GM23338 (cell line): ENCODE results near the gene FGD3. TPM values are rescaled to one million over a fixed set of nuclear protein-coding genes. Genes with fewer than 3 reads are reported as not detected.

ENCODE experiments used
- ATAC-seq: fragments of 200-7000 bp; cut with Tn5 transposase; 3 replicates; pipeline ENCODE4 v1.9.1; 2020
- DNase-seq: peaks from one replicate; pipeline ENCODE4 v3.0.0-alpha.2; 2015; ENCODE audit warnings: low spot score
- H2AFZ ChIP-seq: fragments of 200-600 bp; sonication (generic); 2 replicates; pipeline ENCODE4 v1.8.0; 2016; ENCODE audit warnings: antibody characterized with exemption, mild to moderate bottlenecking, moderate library complexity
- H3F3A ChIP-seq: fragments of 200-600 bp; sonication (generic); replicated peaks from 2 replicates; pipeline ENCODE4 v1.8.0; 2017; ENCODE audit warnings: antibody characterized with exemption, mixed run types, low read depth
- H3K27ac ChIP-seq: fragments of 200-600 bp; sonication (generic); 2 replicates; pipeline ENCODE4 v1.6.1; 2016; ENCODE audit warnings: low read depth
- H3K27me3 ChIP-seq: fragments of 200-600 bp; sonication (generic); 2 replicates; pipeline ENCODE4 v1.8.0; 2016; ENCODE audit warnings: mild to moderate bottlenecking, mixed run types, moderate library complexity; ENCODE audit not compliant: insufficient read depth
- H3K36me3 ChIP-seq: fragments of 200-600 bp; sonication (generic); 2 replicates; pipeline ENCODE4 v1.8.0; 2016; ENCODE audit warnings: mild to moderate bottlenecking; ENCODE audit not compliant: insufficient read depth
- H3K4me1 ChIP-seq: fragments of 200-600 bp; sonication (generic); 2 replicates; pipeline ENCODE4 v1.8.0; 2016; ENCODE audit warnings: mild to moderate bottlenecking, moderate library complexity; ENCODE audit not compliant: insufficient read depth
- H3K4me2 ChIP-seq: fragments of 200-600 bp; sonication (generic); 2 replicates; pipeline ENCODE4 v1.7.1; 2017; ENCODE audit warnings: mixed run types
- H3K4me3 ChIP-seq: fragments of 200-600 bp; sonication (generic); 2 replicates; pipeline ENCODE4 v1.6.1; 2016; ENCODE audit warnings: mixed run types
- H3K79me2 ChIP-seq: fragments of 200-600 bp; sonication (generic); replicated peaks from 2 replicates; pipeline ENCODE4 v1.8.0; 2017; ENCODE audit warnings: mild to moderate bottlenecking; ENCODE audit not compliant: insufficient read depth
- H3K9me2 ChIP-seq: fragments of 200-600 bp; sonication (generic); 2 replicates; pipeline ENCODE4 v1.8.0; 2017; ENCODE audit not compliant: insufficient read depth
- H4K20me1 ChIP-seq: fragments of 200-600 bp; sonication (generic); replicated peaks from 2 replicates; pipeline ENCODE4 v1.8.0; 2017; ENCODE audit warnings: mild to moderate bottlenecking; ENCODE audit not compliant: insufficient read depth
- H3K27ac Mint-ChIP-seq: 2 replicates; pipeline ENCODE4 v1.8.0; 2020; ENCODE audit warnings: inconsistent platforms, mild to moderate bottlenecking, moderate library complexity, mixed read lengths
- H3K27me3 Mint-ChIP-seq: 3 replicates; pipeline ENCODE4 v1.8.0; 2022; ENCODE audit warnings: low read depth, mild to moderate bottlenecking, moderate library complexity, mixed read lengths, inconsistent platforms; ENCODE audit not compliant: insufficient read depth, poor library complexity
- H3K36me3 Mint-ChIP-seq: 3 replicates; pipeline ENCODE4 v1.8.0; 2021; ENCODE audit warnings: low read depth, mild to moderate bottlenecking, inconsistent platforms, moderate library complexity, mixed read lengths
- H3K4me1 Mint-ChIP-seq: 3 replicates; pipeline ENCODE4 v1.8.0; 2020; ENCODE audit warnings: mild to moderate bottlenecking, inconsistent platforms, mixed read lengths
- H3K4me3 Mint-ChIP-seq: 3 replicates; pipeline ENCODE4 v1.8.0; 2021; ENCODE audit warnings: moderate library complexity, mild to moderate bottlenecking, inconsistent platforms, mixed read lengths
- H3K9me3 Mint-ChIP-seq: 3 replicates; pipeline ENCODE4 v1.8.0; 2020; ENCODE audit warnings: moderate library complexity, mild to moderate bottlenecking, inconsistent platforms, mixed read lengths
- EZH2 ChIP-seq: fragments of 200-600 bp; sonication (generic); IDR thresholded peaks from one replicate; pipeline ENCODE4 v1.8.0; 2017; ENCODE audit warnings: antibody characterized with exemption, mild to moderate bottlenecking, low read depth; ENCODE audit not compliant: unreplicated experiment
- JUNB ChIP-seq: IDR thresholded peaks from one replicate; pipeline ENCODE4 v1.6.1; 2016; ENCODE audit warnings: antibody characterized with exemption; ENCODE audit not compliant: unreplicated experiment
- POLR2AphosphoS5 ChIP-seq: IDR thresholded peaks from 2 replicates; pipeline ENCODE4 v1.6.1; 2016; ENCODE audit warnings: antibody characterized with exemption, low read depth
- STAT1 ChIP-seq: IDR thresholded peaks from one replicate; pipeline ENCODE4 v1.6.1; 2016; ENCODE audit warnings: antibody characterized with exemption; ENCODE audit not compliant: unreplicated experiment
- polyA plus RNA-seq: library from polyadenylated mRNA; unstranded; fragments of >200 nt; fragmentation: Nextera tagmentation; extraction: Ambion mirVana; gene quantifications from 2 replicates; pipeline ENCODE4 v1.2.1, GENCODE V29; 2016
- total RNA-seq: library from RNA; depleted of rRNA; stranded (reverse); fragments of >200 nt; shearing (Covaris generic); gene quantifications from 2 replicates; pipeline ENCODE4 v1.2.3, GENCODE V29; 2014
- TF ChIP-seq, protein P1 (sequence below): fragments of 250-450 bp; sonication (Bioruptor Pico); IDR thresholded peaks from 2 replicates; pipeline ENCODE4 v1.5.0; 2020; ENCODE audit warnings: mild to moderate bottlenecking, moderate library complexity
- TF ChIP-seq, protein P2 (sequence below): IDR thresholded peaks from one replicate; pipeline ENCODE4 v1.6.1; 2018; ENCODE audit warnings: antibody characterized with exemption; ENCODE audit not compliant: unreplicated experiment

Gene FGD3
- total and polyA plus RNA-seq, 2 experiments from 2014 or later: 0.95 to 1.7 TPM

DNA sequence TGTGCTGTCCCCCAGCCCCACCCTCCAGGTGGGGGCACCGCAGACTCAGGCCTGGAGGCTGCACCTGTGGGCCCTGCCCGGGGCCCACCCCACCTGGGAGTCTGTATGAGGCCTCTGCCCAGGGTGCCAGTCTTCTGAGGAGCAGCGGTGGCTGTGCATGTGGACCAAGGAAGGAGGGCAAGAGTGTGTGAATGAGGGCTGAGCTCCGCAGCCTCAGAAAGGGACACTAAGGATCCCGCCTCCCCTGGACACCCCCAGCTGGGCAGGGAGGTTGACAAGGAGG, 19.1 kb downstream of the FGD3 start (continued):
- TF ChIP-seq, protein P1, sequence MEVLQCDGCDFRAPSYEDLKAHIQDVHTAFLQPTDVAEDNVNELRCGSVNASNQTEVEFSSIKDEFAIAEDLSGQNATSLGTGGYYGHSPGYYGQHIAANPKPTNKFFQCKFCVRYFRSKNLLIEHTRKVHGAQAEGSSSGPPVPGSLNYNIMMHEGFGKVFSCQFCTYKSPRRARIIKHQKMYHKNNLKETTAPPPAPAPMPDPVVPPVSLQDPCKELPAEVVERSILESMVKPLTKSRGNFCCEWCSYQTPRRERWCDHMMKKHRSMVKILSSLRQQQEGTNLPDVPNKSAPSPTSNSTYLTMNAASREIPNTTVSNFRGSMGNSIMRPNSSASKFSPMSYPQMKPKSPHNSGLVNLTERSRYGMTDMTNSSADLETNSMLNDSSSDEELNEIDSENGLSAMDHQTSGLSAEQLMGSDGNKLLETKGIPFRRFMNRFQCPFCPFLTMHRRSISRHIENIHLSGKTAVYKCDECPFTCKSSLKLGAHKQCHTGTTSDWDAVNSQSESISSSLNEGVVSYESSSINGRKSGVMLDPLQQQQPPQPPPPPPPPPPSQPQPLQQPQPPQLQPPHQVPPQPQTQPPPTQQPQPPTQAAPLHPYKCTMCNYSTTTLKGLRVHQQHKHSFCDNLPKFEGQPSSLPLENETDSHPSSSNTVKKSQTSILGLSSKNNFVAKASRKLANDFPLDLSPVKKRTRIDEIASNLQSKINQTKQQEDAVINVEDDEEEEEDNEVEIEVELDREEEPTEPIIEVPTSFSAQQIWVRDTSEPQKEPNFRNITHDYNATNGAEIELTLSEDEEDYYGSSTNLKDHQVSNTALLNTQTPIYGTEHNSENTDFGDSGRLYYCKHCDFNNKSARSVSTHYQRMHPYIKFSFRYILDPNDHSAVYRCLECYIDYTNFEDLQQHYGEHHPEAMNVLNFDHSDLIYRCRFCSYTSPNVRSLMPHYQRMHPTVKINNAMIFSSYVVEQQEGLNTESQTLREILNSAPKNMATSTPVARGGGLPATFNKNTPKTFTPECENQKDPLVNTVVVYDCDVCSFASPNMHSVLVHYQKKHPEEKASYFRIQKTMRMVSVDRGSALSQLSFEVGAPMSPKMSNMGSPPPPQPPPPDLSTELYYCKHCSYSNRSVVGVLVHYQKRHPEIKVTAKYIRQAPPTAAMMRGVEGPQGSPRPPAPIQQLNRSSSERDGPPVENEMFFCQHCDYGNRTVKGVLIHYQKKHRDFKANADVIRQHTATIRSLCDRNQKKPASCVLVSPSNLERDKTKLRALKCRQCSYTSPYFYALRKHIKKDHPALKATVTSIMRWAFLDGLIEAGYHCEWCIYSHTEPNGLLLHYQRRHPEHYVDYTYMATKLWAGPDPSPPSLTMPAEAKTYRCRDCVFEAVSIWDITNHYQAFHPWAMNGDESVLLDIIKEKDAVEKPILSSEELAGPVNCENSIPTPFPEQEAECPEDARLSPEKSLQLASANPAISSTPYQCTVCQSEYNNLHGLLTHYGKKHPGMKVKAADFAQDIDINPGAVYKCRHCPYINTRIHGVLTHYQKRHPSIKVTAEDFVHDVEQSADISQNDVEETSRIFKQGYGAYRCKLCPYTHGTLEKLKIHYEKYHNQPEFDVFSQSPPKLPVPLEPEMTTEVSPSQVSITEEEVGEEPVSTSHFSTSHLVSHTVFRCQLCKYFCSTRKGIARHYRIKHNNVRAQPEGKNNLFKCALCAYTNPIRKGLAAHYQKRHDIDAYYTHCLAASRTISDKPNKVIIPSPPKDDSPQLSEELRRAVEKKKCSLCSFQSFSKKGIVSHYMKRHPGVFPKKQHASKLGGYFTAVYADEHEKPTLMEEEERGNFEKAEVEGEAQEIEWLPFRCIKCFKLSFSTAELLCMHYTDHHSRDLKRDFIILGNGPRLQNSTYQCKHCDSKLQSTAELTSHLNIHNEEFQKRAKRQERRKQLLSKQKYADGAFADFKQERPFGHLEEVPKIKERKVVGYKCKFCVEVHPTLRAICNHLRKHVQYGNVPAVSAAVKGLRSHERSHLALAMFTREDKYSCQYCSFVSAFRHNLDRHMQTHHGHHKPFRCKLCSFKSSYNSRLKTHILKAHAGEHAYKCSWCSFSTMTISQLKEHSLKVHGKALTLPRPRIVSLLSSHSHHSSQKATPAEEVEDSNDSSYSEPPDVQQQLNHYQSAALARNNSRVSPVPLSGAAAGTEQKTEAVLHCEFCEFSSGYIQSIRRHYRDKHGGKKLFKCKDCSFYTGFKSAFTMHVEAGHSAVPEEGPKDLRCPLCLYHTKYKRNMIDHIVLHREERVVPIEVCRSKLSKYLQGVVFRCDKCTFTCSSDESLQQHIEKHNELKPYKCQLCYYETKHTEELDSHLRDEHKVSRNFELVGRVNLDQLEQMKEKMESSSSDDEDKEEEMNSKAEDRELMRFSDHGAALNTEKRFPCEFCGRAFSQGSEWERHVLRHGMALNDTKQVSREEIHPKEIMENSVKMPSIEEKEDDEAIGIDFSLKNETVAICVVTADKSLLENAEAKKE (CRISPR knock-in tag): no peak
- no peak for TF ChIP-seq EZH2
- TF ChIP-seq, protein P2, sequence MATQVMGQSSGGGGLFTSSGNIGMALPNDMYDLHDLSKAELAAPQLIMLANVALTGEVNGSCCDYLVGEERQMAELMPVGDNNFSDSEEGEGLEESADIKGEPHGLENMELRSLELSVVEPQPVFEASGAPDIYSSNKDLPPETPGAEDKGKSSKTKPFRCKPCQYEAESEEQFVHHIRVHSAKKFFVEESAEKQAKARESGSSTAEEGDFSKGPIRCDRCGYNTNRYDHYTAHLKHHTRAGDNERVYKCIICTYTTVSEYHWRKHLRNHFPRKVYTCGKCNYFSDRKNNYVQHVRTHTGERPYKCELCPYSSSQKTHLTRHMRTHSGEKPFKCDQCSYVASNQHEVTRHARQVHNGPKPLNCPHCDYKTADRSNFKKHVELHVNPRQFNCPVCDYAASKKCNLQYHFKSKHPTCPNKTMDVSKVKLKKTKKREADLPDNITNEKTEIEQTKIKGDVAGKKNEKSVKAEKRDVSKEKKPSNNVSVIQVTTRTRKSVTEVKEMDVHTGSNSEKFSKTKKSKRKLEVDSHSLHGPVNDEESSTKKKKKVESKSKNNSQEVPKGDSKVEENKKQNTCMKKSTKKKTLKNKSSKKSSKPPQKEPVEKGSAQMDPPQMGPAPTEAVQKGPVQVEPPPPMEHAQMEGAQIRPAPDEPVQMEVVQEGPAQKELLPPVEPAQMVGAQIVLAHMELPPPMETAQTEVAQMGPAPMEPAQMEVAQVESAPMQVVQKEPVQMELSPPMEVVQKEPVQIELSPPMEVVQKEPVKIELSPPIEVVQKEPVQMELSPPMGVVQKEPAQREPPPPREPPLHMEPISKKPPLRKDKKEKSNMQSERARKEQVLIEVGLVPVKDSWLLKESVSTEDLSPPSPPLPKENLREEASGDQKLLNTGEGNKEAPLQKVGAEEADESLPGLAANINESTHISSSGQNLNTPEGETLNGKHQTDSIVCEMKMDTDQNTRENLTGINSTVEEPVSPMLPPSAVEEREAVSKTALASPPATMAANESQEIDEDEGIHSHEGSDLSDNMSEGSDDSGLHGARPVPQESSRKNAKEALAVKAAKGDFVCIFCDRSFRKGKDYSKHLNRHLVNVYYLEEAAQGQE: no peak
- no peak for TF ChIP-seq JUNB
- TF ChIP-seq STAT1: no peak
- TF ChIP-seq POLR2AphosphoS5: no peak

DNA sequence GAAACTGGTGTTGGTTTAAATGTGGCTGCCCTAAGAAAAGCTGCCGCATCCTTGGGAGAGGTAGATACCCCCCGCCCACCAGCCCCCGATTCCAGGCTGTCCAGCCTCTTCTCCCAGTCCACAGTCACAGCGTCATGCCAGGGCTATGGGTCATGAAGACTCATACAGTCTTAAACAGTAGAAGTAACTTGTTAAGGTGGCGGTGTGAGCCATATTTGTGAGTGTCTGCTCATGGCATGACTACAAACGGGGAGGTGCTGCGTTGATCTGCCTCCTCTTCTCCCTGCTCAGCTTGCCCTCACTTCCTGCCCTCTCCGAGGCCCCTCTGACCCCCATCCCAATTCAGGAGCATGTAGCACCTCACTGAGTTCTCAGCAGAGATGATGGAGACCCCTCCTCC, 20.8 kb downstream of the FGD3 start:
- no peak overlapping the region for H2AFZ ChIP-seq
- H4K20me1 ChIP-seq: no peaks in the 10 kb centered on the region
- H3K36me3 ChIP-seq: no peaks in the 10 kb centered on the region
- DNase-seq: no peak
- H3K79me2 ChIP-seq: no peaks in the 10 kb centered on the region
- H3K27me3 Mint-ChIP-seq: peaks cover 13% of the 10 kb centered on the region
- no peak overlapping the region for H3K4me3 Mint-ChIP-seq
- no peaks in the 10 kb centered on the region for H3K9me3 Mint-ChIP-seq
- TF ChIP-seq, protein P1 (CRISPR knock-in tag): no peak
- H3K27me3 ChIP-seq: no peaks in the 10 kb centered on the region
- ATAC-seq: no peak
- H3F3A ChIP-seq: peaks cover 4% of the 10 kb centered on the region; the same call in 1 of the 2 replicates
- no peaks in the 10 kb centered on the region for H3K36me3 Mint-ChIP-seq
- H3K4me3 ChIP-seq: no peak overlapping the region
- H3K4me2 ChIP-seq: no peak overlapping the region
- H3K9me2 ChIP-seq: no peaks in the 10 kb centered on the region
- no peak overlapping the region; the same call in 1 of the 2 replicates for H3K27ac Mint-ChIP-seq
- peaks cover 32% of the 10 kb centered on the region for H3K4me1 ChIP-seq
- no peak overlapping the region for H3K27ac ChIP-seq
- peaks cover 43% of the 10 kb centered on the region for H3K4me1 Mint-ChIP-seq
